GM18511 (cell line): ENCODE measurements around the gene RHEB.
A peak's percentile ranks its signal among the peaks of the same experiment; 100 is the strongest.

Experiments used
- ATAC-seq: cut with Tn5 transposase; IDR thresholded peaks from one replicate; pipeline ENCODE4 v1.9.1; 2021; ENCODE audit warnings: mild to moderate bottlenecking, moderate library complexity; ENCODE audit not compliant: unreplicated experiment

The RHEB gene

DNA sequence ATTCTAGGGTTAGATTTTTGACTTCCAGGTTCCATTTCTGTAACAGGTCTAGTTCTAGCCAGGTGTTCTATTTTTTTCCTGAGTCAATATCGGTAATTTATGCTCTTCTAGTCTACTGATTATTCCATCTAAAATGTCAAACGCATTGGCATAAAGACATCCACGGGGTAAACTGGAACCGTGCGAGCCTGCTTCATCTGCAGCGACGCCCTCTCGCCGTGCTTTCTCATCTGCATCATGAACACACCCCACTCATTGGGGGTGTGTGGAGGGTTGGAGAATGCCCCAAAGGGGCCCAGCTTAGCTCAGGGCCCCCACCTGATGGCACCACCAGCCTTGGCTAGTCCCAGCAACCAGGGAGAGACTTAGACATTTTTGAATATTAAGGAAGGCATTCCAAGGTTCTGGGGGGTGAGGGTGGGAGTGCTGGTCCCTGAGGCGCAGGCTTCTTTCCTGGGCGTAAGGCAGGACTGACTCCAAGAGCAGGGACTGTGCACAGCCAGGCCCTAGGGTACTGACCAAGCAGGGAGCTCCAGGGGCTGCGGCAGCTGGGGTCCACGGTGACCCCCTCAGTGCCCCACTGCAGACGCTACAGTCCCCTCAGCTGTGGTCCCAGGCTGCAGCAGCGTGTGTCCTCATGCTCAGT lies 66.9 kb downstream of the RHEB start:
- no peak for ATAC-seq

DNA sequence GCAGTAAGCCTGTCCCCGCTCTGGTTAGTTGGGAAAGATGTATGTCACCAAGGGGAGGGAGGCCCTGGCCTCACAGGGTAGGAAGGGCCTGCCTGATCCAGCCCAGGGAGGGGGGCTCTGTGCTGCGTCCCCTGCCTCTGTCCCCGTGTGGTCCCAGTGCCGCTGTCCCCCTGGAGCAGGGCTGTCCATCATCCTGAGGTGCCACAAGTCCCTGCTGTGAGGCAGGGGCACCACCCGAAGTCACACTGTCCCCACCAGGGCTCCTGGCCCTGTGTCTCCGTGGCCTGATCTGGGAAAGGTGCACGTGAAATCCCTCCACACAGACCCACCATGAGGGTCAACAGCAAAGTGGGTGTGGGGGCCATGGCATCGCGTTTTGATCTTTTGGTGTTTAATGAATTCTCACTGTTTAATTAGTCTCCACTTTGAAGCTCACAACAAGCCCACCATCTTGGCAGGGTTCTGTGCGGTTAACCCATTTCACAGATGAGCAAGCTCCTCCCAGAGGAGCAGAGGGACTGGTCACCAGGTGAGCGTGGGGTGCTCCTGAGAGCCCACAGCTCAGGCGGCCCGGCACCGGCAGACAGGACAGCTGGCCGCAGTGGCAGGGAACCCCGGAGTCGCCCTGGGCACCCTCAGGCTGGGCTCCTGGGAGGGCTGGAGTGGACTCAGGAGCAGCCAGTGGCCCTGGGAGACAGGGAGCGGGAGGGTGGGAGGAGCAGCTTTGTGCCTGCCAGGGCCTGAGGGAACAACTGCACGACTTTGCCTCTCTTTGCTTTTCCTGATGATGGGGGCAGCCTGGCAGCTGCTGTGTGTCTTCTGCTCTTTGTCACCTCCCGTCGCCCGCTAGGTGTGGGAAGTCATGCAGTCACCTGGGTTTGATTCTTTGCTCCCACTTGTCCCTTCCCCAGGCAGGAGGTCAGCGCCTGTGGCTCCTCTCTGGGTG lies 67.8 kb downstream of the RHEB start:
- ATAC-seq = no peak

DNA sequence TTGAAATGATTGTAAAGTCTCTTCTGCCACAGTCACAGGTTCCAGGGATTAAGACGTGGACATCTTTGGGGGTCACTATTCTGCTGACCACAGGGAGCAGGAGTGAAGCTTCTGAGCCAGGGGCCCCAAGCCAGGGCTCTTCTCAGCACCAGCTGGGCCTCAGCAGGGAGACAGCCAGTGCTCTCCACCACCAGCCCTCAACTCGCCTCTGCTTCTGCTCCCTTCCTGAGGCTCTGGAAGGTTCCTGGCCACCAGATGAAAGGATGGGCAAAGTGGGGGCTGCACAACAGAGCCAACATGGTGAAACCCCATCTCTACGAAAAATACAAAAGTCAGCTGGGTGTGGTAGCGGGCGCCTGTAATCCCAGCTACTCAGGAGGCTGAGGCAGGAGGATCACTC lies 68.5 kb downstream of the RHEB start:
- no peak for ATAC-seq

DNA sequence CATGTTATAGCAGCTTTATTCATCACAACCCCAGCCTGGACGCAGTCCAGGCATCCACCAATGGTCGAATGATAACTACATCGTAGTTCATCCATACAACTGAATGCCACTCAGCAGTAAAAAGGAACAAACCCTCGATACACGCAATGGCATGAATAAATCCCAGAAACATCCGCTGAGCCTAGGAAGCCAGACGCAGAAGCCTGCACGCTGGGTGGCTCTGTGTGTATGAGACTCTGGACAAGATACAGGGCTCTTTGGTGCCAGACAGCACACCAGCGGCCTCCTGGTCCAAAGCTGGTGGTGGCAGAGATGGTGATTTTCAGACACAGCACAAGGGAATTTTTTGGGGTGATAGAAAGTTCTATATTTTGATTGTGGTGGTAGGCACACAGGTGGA lies 69.7 kb downstream of the RHEB start:
- ATAC-seq = no peak

DNA sequence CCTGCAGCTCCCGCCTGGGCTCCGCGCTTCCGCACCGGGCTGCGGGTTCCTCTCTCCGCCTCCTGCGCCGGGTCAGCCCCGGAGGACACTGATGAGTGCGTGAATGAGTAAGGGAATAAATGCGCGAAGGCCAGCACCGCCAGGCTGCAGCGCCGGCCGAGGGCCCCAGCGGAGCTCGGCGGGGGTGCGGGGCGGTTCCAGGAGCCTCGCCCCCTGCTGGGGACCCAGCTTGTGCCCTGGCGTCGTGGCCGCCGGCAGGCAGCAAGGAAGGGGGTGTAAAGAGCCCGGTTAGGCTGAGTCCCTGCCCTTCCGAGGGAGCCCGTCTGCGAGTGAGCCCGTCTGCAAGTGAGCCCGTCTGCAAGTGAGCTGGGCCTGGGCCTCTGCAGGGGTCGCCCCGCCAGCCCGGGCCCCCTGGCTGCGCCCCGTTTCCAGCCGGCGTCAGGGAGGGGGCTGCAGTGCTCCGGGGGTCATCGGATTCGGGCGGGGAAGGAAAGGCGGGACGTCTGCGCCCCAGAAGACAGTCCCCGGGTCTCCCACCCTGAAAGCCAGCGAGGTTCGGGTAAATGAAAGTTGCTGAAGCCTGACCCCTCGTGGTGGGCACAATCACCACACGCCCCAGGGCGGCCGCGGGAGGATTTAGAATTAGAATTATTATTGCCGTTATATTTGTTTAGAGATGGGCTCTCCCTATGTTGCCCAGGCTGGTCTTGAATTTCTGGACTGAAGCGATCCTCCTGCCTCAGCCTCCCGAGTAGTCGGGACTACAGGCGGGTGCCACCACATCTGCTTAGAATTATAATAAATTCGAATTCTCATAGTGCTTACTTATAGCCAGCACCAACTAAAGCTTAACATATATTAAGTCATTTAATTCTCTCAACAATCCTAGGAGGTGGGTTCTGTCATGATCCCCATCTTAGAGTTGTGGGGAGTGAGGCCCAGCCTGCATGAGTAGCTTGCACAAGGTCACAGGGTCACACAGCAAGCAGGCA lies 71.1 kb downstream of the RHEB start:
- ATAC-seq = peak; percentile 79

DNA sequence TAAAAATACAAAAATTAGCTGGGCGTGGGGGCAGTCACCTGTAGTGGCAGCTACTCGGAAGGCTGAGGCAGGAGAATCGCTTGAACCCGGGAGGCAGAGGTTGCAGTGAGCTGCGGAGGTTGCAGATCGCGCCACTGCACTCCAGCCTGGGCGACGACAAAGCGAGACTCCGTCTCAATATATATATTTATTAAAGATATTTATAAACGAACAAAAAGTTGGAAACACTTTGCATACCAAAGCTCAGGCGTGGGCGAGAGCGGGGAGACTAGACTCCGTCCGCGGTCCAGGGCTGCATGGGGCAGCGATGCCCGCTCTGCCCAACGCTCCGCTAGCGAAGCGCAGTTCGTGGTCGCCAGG lies 71.8 kb downstream of the RHEB start:
- no peak for ATAC-seq

DNA sequence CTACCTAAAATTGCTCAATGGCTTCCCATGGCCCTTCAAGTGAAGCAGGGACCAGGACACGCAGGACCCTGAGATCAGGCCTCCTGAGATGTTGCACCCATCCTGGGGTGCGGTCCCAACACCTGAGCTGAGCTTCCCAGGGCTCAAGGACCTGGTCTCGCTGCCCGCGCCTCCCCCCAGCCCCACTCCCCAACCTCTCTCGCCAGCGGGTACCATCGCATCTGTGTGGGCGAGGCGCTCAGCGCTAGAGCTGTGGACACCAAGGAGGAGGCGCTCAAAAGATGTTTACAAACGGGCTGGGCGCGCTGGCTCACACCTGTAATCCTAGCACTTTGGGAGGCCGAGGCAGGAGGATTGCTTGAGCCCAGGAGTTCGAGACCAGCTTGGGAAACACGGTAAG lies 72.4 kb downstream of the RHEB start:
- no peak for ATAC-seq

DNA sequence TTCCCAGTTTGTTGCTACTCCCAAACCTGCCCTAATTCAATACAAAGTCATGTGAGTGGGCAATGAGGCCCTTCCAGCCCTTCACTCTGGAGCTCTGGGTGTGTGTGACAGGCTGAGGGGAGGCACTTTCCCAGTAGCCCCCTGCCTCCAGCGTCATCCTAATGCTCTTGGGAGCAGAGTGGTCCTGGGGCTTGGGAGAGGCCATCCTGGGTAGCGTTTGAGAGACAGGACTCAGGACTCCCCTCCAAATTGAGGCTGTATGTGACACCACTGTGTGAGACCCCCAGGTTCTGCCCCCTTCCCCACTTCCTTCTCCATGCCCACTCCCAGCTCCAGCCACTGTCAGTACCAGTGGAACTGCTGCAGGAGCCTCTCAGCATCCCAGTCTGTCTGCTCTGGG lies 73.3 kb downstream of the RHEB start:
- no peak for ATAC-seq

DNA sequence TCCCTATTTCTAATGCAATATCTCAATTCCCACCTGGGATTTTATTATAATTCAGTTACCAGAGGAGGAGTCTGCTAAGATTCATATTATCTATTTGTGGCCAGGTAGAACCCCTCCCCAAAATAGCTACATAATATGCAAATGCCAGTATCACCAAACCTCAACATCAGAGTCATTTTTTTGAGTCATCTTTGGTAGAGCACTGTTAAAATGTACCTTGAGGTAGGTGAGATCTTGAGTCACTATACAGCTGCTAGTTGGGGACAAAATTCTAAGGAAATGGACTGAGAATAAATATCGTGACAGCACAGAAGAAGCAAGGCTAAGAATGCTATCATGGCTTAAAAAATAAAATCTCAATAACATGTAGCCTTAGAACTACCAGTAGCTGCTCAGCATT lies 75.1 kb downstream of the RHEB start:
- ATAC-seq = no peak

DNA sequence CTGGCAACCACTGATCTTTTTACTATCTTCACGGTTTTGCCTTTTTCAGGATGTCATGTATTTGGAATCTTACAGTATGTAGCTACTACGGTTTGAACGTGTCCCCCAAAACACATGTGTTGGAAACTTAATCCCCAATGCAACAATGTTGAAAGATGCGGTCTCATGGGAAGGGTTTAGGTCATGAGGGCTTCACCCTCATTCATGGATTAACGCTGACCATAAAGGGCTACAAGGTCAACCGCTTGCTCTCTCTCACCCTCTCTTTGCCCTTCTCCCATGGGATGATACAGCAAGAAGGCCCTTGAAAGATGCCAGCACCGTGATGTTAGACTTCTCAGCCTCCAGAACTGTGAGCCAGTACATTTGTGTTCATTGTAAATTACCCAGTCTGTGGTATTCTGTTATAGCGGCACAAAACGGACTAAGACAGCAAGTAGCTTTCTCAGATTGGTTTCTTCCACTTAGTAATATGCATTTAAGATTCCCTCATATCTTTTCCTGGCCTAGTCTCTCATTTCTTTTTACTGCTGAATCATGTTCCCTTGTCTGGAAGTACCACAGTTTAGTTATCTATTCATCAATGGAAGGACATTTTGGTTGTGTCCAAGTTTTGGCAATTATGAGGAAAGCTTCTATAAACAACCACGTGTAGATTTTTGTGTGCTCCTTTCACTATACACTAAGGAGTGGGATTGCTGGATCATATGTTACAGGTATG lies 76.8 kb downstream of the RHEB start:
- ATAC-seq = no peak

DNA sequence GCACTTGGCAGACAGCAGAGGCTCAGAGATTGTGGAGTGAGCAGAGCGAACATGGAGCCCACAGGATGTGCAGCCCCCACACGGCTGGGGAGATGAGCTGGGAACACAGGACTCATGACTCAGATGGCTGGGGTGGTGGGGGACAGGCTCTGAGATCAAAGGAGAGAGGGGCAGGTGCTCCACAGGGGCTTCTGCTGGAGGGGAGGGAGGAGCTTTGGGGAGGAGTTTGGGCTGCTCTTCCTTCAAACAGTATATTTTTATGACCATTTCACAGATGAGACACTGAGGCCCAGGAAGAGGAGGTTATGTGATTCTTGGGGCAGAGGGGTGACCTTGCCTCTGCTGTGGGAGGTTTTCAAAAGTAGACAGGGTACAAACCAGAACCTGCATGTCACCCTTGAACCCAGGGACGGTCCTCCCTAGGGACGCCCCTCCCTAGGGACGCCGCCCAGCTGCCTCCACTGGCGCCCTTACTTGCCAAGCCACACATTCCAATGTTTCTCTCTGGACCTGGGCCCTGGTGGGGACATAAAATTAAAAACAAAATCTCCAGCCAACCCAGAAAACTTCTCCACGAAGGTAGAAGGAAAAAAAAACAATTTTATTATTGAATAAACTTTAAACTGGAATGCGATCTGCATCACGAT lies 78.8 kb downstream of the RHEB start:
- ATAC-seq = no peak

DNA sequence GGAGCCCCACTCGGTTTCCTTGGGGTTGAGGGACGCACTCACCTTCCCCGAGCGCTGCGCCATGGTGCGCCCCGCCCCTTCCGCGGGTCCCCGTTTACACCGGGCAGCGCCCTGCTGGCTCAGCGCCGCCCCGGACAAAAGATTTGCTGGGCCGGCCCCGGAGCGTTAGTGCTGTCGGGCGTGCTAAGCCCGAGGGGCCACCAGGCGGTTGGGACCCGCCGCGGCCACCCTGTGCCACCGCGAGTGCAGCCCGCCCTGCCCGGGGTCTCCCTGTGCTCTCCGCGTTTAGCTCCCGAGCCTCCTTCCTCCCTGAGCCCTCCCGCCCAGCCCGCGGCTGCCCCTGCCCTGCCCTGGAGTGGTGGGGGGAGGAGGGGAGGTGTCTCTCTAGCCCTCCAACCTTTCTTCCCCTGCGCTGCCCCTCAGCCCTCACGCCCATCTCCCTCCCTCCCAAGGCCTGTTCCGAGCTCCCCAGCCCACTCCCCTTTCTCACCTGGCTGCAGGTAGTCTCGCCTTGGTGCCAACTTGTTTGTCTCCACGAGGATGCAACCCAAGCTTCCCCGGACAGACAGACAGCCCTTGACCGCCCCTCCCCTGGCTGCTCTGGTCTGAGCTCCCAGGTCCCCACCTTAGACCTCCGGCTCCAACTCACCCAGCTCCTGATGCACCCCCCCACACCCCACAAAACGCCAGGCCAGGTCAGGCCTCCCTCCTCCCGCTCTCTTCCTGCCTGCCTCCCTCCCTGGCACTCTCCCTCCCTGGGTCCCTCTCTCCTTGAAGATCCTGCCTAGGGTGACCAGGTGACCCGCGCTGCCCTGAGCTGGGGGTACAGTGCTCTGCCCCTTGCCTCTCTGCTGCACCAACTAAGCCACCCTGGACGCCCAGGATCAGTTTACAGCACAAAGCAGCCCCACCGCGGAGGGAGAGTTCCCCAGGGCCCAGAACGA lies 79.6 kb downstream of the RHEB start, which contains the start of gene CRYGN:
Gene CRYGN (minus strand): TSS at position 287 of the 944 bp plus-strand sequence. CDS start 224 bp downstream, at position 63.
- ATAC-seq = no peak

DNA sequence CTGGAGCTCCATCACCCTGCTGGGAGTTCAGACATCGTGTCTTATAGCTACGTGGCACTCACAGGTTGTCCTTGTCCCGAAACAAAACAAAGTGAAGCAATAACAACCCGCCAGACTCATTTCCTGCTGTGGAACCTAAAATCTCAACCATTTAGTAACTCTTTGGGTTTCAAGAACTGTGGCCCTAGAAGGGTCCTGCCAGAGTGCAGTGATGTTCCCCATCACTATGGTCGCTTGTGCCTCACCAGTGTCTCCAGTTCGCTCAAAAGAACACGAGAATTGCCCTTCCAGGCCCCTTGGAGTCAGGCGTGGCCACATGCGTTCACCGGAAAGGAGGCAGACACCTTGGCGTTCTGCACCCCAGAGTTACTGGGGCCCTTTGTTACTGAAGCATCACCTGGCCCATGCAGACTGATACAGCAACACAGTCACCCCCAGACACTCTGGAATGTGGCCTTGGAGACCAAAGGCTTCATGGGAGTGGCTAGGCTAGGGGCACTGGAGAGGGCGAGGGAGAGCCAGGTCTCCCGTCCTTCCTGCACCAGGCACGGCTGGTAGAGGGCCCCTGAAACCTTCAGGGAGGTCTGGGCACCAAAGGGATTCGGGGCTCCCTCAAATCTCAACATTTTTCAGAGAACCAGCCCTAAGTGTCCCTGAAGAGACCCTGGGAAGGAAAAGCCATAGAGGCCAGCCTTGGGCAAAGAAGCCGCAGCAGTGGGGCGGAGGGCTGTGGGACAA lies 80.7 kb downstream of the RHEB start:
- ATAC-seq = no peak

DNA sequence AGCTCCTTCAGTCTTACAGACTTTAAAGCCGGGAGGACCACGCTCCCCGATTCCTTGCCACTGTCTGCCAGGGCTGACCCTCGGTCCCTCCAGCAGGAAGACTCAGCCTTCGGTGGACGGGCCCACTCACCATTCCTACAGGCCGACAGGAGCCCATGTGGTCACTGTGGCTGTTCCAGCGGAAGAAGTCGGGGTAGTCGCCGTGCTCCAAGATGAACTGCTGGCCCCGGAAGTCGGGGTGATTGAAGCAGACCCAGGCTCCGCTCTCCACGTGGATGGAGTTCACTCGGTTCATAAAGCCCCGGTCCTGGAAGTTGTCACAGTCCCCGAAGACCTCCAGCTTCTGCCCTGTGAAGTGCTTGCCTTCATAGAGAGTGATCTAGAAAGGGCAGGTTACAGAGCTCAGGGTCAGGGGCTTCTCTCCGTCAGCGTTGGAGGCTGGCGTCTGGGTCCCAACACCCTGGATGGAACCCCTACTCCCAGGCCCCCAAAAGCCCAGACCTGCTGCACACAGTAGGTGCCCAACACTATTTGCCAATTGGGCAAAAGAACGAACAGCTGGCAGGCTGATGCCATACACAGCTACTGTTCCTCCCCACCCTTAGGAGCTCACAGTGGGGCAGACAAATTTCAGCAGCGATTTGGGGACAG lies 81.7 kb downstream of the RHEB start:
- no peak for ATAC-seq

DNA sequence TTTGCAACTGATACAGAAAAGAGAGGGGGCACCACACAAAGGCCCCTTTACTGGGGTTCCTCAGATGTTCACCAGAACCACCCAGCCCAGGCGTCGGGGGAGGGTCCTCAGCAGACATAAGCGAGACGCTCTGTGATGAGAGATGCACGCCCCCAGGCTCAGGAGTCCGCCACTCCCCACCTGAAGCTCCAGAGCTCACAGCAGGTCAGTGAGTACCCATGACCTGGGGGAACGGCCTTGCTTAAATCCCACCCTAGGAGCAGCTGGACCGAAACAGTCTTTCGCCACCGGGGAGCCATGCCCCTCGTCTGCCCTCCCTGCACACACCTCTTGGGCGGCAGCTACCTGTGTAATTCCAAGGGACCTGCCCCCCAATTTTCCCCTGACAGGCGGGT lies 82.5 kb downstream of the RHEB start:
- ATAC-seq = no peak

DNA sequence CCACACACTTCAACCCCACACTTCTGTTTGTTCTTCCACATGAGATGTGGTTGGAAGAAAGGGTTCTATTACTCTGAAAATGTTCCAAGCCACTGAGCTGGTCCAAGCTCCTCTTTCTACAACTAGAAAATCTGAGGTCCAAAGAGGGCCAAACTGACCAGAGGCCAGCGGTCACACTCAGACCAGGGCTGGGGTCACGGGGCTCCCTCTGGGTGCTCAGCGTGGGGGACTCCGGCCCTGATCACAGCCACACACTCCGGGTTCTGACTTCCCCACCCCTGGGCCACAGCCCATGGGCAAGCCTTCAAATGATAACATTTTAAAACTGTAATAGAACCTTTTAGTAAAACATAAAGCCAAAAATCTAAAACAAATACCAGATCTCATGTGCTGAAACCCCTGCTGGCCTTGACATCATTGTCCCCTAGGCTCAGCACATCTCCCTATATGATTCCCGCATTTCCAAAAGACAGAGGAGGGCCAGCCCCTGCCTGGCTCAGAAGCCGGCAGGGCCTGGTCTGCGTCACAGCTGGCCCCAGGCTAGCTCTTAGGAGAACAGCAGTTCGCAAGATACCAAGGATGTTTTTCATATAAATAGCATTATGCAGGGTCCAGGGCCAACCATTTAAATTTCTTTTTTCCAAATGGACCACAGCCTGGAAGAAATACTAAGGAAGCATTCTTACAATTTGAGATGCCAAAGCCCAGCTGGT lies 83.1 kb downstream of the RHEB start:
- ATAC-seq = no peak

DNA sequence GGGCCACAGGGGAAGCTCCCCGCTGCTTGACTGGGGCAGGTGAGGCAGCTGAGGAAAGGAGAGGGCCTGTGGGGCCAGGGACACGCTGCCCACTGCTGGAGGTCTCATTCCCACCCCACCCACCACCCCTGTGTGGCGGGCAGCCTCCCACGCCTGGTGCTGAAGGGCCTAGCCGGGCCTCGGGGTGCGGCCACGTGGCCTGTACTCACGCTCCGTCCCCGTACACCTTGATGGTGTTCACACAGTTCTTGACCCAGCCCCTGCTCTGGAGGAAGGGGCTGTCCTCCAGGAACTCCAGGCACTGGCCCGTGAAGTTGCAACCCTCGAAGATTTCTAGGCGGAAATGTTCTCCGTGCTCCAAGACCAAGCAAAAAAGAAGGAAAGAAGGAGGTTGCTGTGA lies 83.7 kb downstream of the RHEB start:
- no peak for ATAC-seq
